Endodermal cell (in vitro differentiated cells): ENCODE results near the gene ATP2B2. TPM values are rescaled to one million over a fixed set of nuclear protein-coding genes. Genes with fewer than 3 reads are reported as not detected.
A peak's percentile ranks its signal among the peaks of the same experiment; 100 is the strongest.

Experiments
- DNase-seq: peaks from one replicate; pipeline ENCODE4 v3.0.0-alpha.2; 2017
- H3K27ac ChIP-seq: 2 replicates; pipeline ENCODE4 v1.5.1; 2013; ENCODE audit warnings: mild to moderate bottlenecking, low read depth, low read length, moderate library complexity
- H3K27me3 ChIP-seq: 2 replicates; pipeline ENCODE4 v1.6.1; 2013; ENCODE audit warnings: mild to moderate bottlenecking, low read length, moderate library complexity; ENCODE audit not compliant: insufficient read depth, control insufficient read depth, poor library complexity, severe bottlenecking
- H3K36me3 ChIP-seq: 2 replicates; pipeline ENCODE4 v1.7.0; 2013; ENCODE audit warnings: mild to moderate bottlenecking, low read length, moderate library complexity; ENCODE audit not compliant: control insufficient read depth, insufficient read depth
- H3K4me1 ChIP-seq: one replicate; pipeline ENCODE4 v1.7.0; 2013; ENCODE audit warnings: low read length; ENCODE audit not compliant: control insufficient read depth, insufficient read depth
- H3K4me3 ChIP-seq: 2 replicates; pipeline ENCODE4 v1.5.1; 2013; ENCODE audit warnings: mild to moderate bottlenecking, low read length, moderate library complexity
- H3K9ac ChIP-seq: 2 replicates; pipeline ENCODE4 v1.6.1; 2013; ENCODE audit warnings: mild to moderate bottlenecking, low read length, moderate library complexity; ENCODE audit not compliant: poor library complexity, severe bottlenecking; ENCODE audit errors: extremely low read depth
- H3K9me3 ChIP-seq: 2 replicates; pipeline ENCODE4 v1.6.1; 2013; ENCODE audit warnings: mild to moderate bottlenecking, low read length, moderate library complexity; ENCODE audit not compliant: control insufficient read depth
- H3K27ac Mint-ChIP-seq: 2 replicates; pipeline ENCODE4 v1.8.0; 2020; ENCODE audit warnings: mixed read lengths
- H3K27me3 Mint-ChIP-seq: 2 replicates; pipeline ENCODE4 v1.8.0; 2021; ENCODE audit warnings: mild to moderate bottlenecking, mixed read lengths; ENCODE audit not compliant: insufficient read depth
- H3K36me3 Mint-ChIP-seq: 2 replicates; pipeline ENCODE4 v1.8.0; 2020; ENCODE audit warnings: low read depth, mixed read lengths
- H3K4me1 Mint-ChIP-seq: 2 replicates; pipeline ENCODE4 v1.8.0; 2020; ENCODE audit warnings: mixed read lengths
- H3K4me3 Mint-ChIP-seq: 2 replicates; pipeline ENCODE4 v1.8.0; 2020; ENCODE audit warnings: mild to moderate bottlenecking, moderate library complexity, mixed read lengths
- H3K9me3 Mint-ChIP-seq: 2 replicates; pipeline ENCODE4 v1.8.0; 2020; ENCODE audit warnings: mild to moderate bottlenecking, mixed read lengths
- WGBS, 2 experiments: methylation state at CpG; one replicate each; pipeline versions ENCODE4 v1.1.5 to v1.1.7; 2013; ENCODE audit warnings: missing lambda C conversion rate in 2 of 2, mixed read lengths in 1 of 2; ENCODE audit not compliant: insufficient coverage in 1 of 2, insufficient read length in 1 of 2; 5-methylcytosine and 5-hydroxymethylcytosine counted together
- total RNA-seq, 2 donors: library from RNA; stranded (reverse); fragmentation: NEBNext Ultra II Directional in 1 of 2; extraction: Animal tissue kit (Norgen Biotek cat#: 25700) in 1 of 2; gene quantifications; 2 replicates in 1 of 2; 3 replicates in 1 of 2; pipeline ENCODE4 v1.2.1, GENCODE V29; 2021
- TF ChIP-seq, protein P1 (sequence below): fragments of 200-600 bp; sonication (generic); conservative IDR thresholded peaks from 2 replicates; pipeline ENCODE4 v1.5.0; 2021; ENCODE audit warnings: antibody characterized with exemption, mild to moderate bottlenecking

Gene ATP2B2
- total RNA-seq, 2 donors from 2014 or later: 0.09 TPM; not detected in 1

DNA sequence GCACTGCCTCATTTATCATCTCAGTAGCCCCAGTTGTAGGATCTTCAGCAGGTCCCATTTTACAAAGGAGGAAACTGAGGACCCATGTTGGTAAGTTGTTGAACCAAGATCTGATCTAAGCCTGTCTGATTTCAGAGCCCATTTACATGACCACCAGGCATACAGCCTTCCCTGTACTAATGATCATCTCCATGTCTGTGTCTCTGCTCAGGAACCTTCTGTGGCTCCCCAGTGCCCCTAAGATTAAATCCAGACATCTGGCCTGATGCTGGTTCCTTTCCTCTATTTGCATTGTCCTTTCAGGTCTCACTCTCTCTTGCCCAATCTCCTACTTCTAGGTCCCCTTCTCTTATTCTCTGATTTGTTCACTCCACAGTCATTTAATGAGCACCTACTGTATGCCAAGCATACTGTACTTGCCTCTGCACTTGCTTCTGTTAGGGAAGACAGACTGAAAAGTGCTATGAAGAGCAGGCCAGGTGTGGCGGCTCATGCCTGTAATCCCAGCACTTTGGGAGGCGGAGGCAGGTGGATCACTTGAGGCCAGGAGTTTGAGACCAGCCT is 32.4 kb downstream of the ATP2B2 start:
- Histone ChIP-seq H3K9me3 (peaks cover 1% of the 10 kb centered on the region), H3K4me3 (no peak overlapping the region), H3K4me1 (peaks cover 5% of the 10 kb centered on the region), H3K27me3 (no peaks in the 10 kb centered on the region), H3K9ac (no peak overlapping the region), H3K27ac (no peak overlapping the region), H3K36me3 (no peaks in the 10 kb centered on the region)
- Mint-ChIP-seq H3K4me3 (no peak overlapping the region), H3K36me3 (no peaks in the 10 kb centered on the region), H3K9me3 (peaks cover 3% of the 10 kb centered on the region), H3K27me3 (no peaks in the 10 kb centered on the region), H3K27ac (no peak overlapping the region), H3K4me1 (no peaks in the 10 kb centered on the region)
- DNase-seq: no peak
- TF ChIP-seq, protein P1, sequence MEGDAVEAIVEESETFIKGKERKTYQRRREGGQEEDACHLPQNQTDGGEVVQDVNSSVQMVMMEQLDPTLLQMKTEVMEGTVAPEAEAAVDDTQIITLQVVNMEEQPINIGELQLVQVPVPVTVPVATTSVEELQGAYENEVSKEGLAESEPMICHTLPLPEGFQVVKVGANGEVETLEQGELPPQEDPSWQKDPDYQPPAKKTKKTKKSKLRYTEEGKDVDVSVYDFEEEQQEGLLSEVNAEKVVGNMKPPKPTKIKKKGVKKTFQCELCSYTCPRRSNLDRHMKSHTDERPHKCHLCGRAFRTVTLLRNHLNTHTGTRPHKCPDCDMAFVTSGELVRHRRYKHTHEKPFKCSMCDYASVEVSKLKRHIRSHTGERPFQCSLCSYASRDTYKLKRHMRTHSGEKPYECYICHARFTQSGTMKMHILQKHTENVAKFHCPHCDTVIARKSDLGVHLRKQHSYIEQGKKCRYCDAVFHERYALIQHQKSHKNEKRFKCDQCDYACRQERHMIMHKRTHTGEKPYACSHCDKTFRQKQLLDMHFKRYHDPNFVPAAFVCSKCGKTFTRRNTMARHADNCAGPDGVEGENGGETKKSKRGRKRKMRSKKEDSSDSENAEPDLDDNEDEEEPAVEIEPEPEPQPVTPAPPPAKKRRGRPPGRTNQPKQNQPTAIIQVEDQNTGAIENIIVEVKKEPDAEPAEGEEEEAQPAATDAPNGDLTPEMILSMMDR: no peak
- 82 to 90% methylated on average over 2 of the region's 2 CpGs for WGBS, 2 experiments

DNA sequence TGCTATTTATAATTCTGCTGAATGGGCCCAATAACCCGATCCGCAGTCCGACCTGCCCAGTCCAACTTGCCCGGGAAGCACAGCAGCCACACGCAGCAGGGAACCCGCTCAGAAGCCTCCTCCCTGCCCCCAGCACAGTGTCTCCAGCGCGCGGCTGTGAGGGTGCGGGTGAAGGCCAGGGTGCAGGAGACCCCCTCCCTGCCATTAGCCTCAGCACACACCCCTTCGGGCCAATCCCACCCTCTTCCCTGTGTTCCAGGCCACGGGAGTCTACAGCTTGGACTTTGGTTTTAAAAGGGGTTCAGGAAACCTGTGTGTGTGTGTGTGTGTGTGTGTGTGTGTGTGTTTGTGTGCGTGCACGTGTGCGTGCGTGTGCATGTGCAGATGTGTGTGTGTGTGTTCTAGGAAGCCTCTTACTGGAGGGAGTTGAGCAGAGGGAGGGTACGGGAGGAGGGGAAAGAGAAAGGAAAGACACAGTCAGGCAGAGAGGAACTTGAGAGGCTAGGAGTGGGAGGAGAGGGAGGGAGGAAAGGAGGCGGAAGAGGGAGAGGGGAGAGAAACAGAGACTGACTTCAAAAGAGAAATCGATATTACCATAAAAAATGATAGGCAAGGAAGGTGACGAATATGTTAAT is 34.2 kb downstream of the ATP2B2 start:
- Mint-ChIP-seq H3K27me3 (no peaks in the 10 kb centered on the region), H3K4me3 (no peak overlapping the region), H3K9me3 (no peaks in the 10 kb centered on the region), H3K27ac (no peak overlapping the region), H3K4me1 (no peaks in the 10 kb centered on the region), H3K36me3 (no peaks in the 10 kb centered on the region)
- 30 to 37% methylated on average over 2 to 19 of the region's 20 CpGs for WGBS, 2 experiments
- TF ChIP-seq, protein P1: no peak
- DNase-seq: no peak
- Histone ChIP-seq H3K9ac (no peak overlapping the region), H3K27me3 (no peaks in the 10 kb centered on the region), H3K27ac (no peak overlapping the region), H3K4me3 (no peak overlapping the region), H3K4me1 (peaks cover 5% of the 10 kb centered on the region), H3K9me3 (no peaks in the 10 kb centered on the region), H3K36me3 (no peaks in the 10 kb centered on the region)

DNA sequence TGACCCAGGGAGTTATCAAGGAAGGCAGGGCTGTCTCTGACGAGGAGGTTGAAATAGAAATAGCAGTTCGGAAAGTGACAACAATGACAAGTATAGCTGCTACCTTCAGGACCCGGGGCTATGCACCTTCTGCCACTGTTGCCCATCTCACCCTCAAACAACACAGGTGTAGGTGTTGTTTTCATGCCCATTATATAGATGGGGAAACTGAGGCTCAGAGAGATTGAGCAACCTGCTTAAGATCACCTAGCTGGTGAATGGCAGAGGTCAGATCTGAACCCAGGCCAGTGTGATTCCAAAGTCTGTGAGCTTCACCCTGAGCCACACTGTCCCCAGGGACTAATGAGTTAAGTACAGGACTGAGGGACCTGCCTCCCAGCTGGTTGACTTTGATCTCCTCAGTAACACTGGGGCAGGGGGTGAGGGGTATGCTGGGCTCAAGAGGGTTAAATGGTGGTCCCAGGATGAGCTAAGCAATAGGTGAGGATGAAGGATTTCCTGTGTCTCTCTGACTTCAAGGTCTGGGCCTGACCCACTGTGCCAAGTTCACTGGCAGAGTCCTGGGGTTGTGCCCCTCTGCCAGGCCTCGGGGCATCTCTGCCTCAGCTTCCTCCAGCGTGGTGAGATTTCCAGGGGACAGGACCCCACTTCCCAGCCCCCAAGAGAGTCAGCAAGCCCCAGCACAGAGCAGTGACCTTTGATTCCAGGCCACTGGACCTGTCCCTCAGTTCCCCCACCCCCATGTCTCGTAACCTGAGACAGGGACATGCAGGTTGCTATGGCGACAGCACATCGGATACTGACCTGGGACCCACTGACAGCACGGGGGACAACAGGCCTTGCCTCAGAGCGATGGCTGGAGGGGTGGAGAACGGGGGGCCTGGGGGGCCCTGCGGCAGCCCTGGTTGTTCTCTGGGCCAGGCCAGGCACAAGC is 35.0 kb downstream of the ATP2B2 start:
- H3K27me3 ChIP-seq: no peaks in the 10 kb centered on the region
- no peaks in the 10 kb centered on the region for H3K36me3 ChIP-seq
- H3K4me3 Mint-ChIP-seq: no peak overlapping the region
- DNase-seq: peak; percentile 72
- H3K27me3 Mint-ChIP-seq: no peaks in the 10 kb centered on the region
- H3K27ac ChIP-seq: no peak overlapping the region
- H3K27ac Mint-ChIP-seq: no peak overlapping the region
- no peaks in the 10 kb centered on the region for H3K4me1 Mint-ChIP-seq
- no peak overlapping the region for H3K4me3 ChIP-seq
- peaks cover 5% of the 10 kb centered on the region for H3K4me1 ChIP-seq
- 51 to 53% methylated on average over 2 to 12 of the region's 12 CpGs for WGBS, 2 experiments
- H3K9me3 ChIP-seq: no peaks in the 10 kb centered on the region
- TF ChIP-seq, protein P1: no peak
- no peaks in the 10 kb centered on the region for H3K36me3 Mint-ChIP-seq
- no peak overlapping the region for H3K9ac ChIP-seq
- H3K9me3 Mint-ChIP-seq: no peaks in the 10 kb centered on the region
